Immature natural killer cell (primary cell): Measurements from ENCODE around the gene PIK3CA. TPM values are rescaled to one million over a fixed set of nuclear protein-coding genes. Genes with fewer than 3 reads are reported as not detected.
"Not testable (repeated sequence)": the region's sequence is repeated elsewhere in the genome, so short reads cannot be mapped to it uniquely, and the experiment has no call there.

Experiments used
- DNase-seq, 3 donors: peaks; one replicate each; pipeline ENCODE4 v3.0.0; 2022; ENCODE audit warnings: mixed read lengths in 1 of 3
- H3K27ac Mint-ChIP-seq, 6 donors: one replicate each; pipeline ENCODE4 v1.8.0; 2020; ENCODE audit warnings: mixed read lengths in 6 of 6, mild to moderate bottlenecking in 5 of 6, inconsistent platforms in 4 of 6, moderate library complexity in 3 of 6
- H3K27me3 Mint-ChIP-seq, 3 donors: one replicate each; pipeline ENCODE4 v1.8.0; 2020 to 2021; ENCODE audit warnings: low read depth in 3 of 3, mild to moderate bottlenecking in 3 of 3, mixed read lengths in 3 of 3, moderate library complexity in 3 of 3, inconsistent platforms in 1 of 3
- H3K36me3 Mint-ChIP-seq, 3 donors: one replicate each; pipeline ENCODE4 v1.8.0; 2020; ENCODE audit warnings: mixed read lengths in 3 of 3, inconsistent platforms in 2 of 3, mild to moderate bottlenecking in 2 of 3
- H3K4me1 Mint-ChIP-seq, 2 donors: one replicate each; pipeline ENCODE4 v1.8.0; 2020; ENCODE audit warnings: inconsistent platforms in 2 of 2, mild to moderate bottlenecking in 2 of 2, mixed read lengths in 2 of 2, moderate library complexity in 1 of 2
- H3K4me3 Mint-ChIP-seq, 5 donors: one replicate each; pipeline ENCODE4 v1.8.0; 2020; ENCODE audit warnings: mild to moderate bottlenecking in 5 of 5, mixed read lengths in 5 of 5, inconsistent platforms in 3 of 5, moderate library complexity in 3 of 5
- H3K9me3 Mint-ChIP-seq, 6 donors: one replicate each; pipeline ENCODE4 v1.8.0; 2020; ENCODE audit warnings: mild to moderate bottlenecking in 6 of 6, mixed read lengths in 6 of 6, inconsistent platforms in 4 of 6, moderate library complexity in 3 of 6
- polyA plus RNA-seq, 3 donors: library from polyadenylated mRNA; unstranded; fragments of 300-500 nt; fragmentation: Illumina TruSeq; gene quantifications; one replicate each; pipeline ENCODE4 v1.2.3, GENCODE V29; 2021

The PIK3CA gene
- polyA plus RNA-seq, 3 donors from 2014 or later: 10.4 to 20.8 (median 17.2) TPM

DNA sequence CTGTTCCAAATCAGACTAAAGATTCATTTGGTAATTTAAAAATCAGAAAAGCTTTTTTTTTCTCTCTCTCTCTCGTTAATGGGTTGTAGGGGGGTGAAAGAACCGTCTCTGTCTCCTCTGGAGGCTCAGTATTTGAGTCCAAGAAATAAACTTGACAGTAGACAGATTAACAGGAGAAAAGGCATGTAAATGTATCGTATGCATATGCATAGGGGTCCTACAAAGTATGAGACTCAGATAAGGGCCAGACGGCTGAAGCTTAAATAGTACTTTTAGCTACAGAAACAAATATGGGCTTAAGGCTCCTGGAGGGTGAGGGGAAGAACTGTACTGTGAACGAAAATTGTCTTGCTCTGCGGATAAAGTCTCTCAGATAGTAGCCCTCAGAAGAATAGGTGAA is 42.4 kb downstream of the PIK3CA start:
- Mint-ChIP-seq H3K4me3 (no peak overlapping the region), H3K36me3 (no peaks in the 10 kb centered on the region), H3K9me3 (no peaks in the 10 kb centered on the region), H3K27me3 (peaks cover 0 to 2% (median 0%) of the 10 kb centered on the region in 3 donors), H3K27ac (peak overlapping the region in 2 of 6 donors; percentile 44 to 47), H3K4me1 (peaks cover 36 to 62% of the 10 kb centered on the region in 2 donors)
- no peak for DNase-seq

DNA sequence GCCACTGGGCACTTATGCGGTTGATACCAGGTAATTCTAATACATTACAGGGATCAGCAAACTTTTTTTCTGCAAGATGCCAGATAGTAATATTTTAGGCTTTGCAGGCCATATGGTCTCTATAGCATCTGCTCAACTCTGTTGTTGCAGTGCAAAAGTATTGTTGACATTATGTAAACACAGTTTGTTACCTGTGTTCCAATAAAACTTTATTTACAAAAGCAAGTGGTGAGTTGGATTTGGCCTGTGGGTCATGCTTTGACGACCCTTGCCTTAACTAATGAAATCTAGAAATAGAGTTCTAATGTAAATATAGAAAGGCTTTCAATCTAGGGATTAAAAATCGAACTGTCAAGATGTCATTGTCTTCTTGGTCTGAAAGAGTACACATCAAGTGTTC is 44.4 kb downstream of the PIK3CA start:
- Mint-ChIP-seq H3K27me3 (peaks cover 0 to 5% (median 0%) of the 10 kb centered on the region in 3 donors), H3K9me3 (no peaks in the 10 kb centered on the region), H3K4me1 (peaks cover 50 to 79% of the 10 kb centered on the region in 2 donors), H3K36me3 (no peaks in the 10 kb centered on the region), H3K27ac (peak overlapping the region in 1 of 6 donors; percentile 18), H3K4me3 (no peak overlapping the region)
- DNase-seq: no peak

DNA sequence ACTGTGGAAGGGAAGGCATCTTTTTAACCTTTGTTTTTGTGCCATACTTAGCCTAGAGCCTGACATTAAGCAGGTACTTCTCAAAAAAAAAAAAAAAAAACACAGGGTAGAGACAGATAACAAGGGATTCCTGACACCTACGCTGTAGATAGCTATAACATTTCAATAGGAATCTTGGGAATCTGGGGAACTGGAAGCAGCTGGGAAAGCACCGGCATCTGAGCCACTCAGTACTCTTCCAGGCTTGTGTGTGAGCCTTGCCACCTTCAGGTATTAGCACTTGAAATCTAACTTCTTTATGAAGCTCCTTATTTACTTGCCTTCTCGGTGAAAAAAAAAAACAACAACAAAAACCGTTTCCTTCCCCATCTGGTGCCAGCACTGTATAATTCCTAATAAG is 46.8 kb downstream of the PIK3CA start:
- Mint-ChIP-seq H3K4me1 (peaks cover 45 to 71% of the 10 kb centered on the region in 2 donors), H3K27me3 (peaks cover 0 to 3% (median 0%) of the 10 kb centered on the region in 3 donors), H3K4me3 (no peak overlapping the region), H3K36me3 (no peaks in the 10 kb centered on the region), H3K27ac (peak overlapping the region in 4 of 6 donors; percentile 2 to 60 (median 32)), H3K9me3 (no peaks in the 10 kb centered on the region)
- no peak for DNase-seq

DNA sequence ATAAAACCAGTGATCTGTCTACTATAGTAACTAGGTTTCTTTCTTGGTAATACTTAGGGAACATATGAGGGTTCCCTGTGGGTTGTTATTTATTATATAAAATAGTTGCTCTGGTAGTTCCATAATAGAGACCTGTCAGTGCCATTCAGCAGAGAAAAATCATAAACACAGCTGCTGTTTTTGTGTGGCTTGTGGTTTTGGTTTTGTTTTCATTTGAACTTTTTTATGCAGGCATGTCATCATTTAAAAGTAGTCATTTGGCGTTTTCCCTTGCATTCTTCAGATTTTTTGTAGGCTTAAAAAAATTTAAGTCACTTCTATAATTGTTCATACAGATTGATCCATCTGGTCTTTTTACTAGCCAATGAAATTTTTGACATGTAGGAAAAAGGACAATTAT is 47.9 kb downstream of the PIK3CA start:
- peak; percentile 17 to 39 (median 25) for DNase-seq
- peaks cover 37 to 65% of the 10 kb centered on the region in 2 donors for H3K4me1 Mint-ChIP-seq
- H3K4me3 Mint-ChIP-seq: peak overlapping the region in 3 of 5 donors; percentile 43 to 50 (median 47)
- H3K9me3 Mint-ChIP-seq: no peaks in the 10 kb centered on the region
- H3K27me3 Mint-ChIP-seq: peaks cover 0 to 3% (median 0%) of the 10 kb centered on the region in 3 donors
- H3K36me3 Mint-ChIP-seq: peaks cover 0 to 6% (median 5%) of the 10 kb centered on the region in 3 donors
- H3K27ac Mint-ChIP-seq: peak overlapping the region in 4 of 6 donors; percentile 32 to 70 (median 65)

DNA sequence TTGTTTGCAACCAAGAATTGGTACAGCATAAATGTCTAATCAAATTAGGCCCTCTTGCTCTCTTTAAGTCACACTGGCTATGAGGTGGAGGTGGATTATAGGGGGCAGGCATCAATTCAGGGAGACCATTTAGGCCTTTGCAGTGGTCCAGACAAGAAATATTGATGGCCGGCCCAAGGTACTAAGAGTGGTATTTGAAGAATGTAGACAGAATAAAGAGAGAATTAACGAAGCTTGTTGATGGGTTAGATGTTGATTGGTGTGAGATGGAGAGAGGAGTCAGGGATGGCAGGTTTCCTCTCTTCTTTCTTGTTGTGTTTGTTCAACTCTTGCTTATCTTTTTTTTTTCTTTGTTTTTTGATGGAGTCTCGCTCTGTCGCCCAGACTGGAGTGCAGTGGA is 48.5 kb downstream of the PIK3CA start:
- Mint-ChIP-seq H3K4me1 (peaks cover 36 to 64% of the 10 kb centered on the region in 2 donors), H3K9me3 (no peaks in the 10 kb centered on the region), H3K4me3 (peak overlapping the region in 1 of 5 donors; percentile 5), H3K27ac (peak overlapping the region in 5 of 6 donors; percentile 25 to 60 (median 40)), H3K36me3 (peaks cover 0 to 9% (median 5%) of the 10 kb centered on the region in 3 donors), H3K27me3 (peaks cover 0 to 3% (median 0%) of the 10 kb centered on the region in 3 donors)
- no peak for DNase-seq

DNA sequence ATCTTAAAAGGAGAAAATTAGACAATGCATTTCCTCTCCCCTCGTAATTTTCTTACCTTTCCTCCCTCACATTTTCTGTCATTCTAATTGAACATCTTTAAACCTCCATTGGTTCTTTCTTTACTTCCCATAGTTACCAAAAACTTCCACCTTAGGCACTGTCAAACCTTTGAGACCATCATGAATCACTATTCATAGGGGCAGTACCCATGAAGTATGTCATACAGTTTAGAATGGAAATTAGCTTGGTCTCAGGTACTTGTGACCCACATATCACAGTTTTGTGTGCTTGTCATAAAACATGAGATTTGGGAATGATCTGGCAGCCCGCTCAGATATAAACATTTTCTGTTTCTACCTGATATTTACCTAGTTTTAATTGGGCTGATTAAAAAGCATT is 52.6 kb downstream of the PIK3CA start:
- Mint-ChIP-seq H3K9me3 (no peaks in the 10 kb centered on the region), H3K27ac (peak overlapping the region in 1 of 6 donors; percentile 0), H3K4me3 (no peak overlapping the region), H3K36me3 (peaks cover 10 to 16% (median 13%) of the 10 kb centered on the region in 3 donors), H3K4me1 (peaks cover 17 to 26% of the 10 kb centered on the region in 2 donors), H3K27me3 (peaks cover 0 to 3% (median 0%) of the 10 kb centered on the region in 3 donors)
- DNase-seq: no peak

DNA sequence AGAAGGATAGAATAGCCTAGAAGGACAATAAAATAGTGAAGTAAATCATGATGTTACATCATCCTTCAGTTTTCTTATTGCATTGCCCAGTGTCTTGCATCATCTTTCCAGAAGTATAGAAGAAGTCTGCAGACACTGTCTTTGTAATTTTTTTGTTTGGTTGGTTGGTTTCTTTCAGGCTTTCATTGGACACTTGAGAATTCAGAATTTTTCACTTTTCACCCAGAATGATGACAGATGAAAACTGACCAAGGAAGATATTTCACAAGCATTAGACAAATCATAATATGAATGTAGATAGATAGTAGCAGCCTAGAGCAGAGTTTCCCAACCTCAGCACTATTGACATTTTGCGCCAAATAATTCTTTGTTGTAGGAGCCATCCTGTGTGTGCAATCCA is 67.4 kb downstream of the PIK3CA start:
- not testable (repeated sequence) for H3K4me3 Mint-ChIP-seq, H3K27me3 Mint-ChIP-seq, DNase-seq, H3K4me1 Mint-ChIP-seq, H3K9me3 Mint-ChIP-seq
- Mint-ChIP-seq H3K27ac (peak overlapping the region in 1 of 6 donors; percentile 28), H3K36me3 (peaks cover 0 to 19% (median 0%) of the 10 kb centered on the region in 3 donors)

DNA sequence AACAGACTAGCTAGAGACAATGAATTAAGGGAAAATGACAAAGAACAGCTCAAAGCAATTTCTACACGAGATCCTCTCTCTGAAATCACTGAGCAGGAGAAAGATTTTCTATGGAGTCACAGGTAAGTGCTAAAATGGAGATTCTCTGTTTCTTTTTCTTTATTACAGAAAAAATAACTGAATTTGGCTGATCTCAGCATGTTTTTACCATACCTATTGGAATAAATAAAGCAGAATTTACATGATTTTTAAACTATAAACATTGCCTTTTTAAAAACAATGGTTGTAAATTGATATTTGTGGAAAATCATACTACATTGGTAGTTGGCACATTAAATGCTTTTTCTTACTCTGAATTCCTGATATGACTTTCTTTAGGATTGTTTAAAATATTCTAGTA is 70.1 kb downstream of the PIK3CA start:
- DNase-seq, H3K4me3 Mint-ChIP-seq, H3K4me1 Mint-ChIP-seq, H3K27ac Mint-ChIP-seq, H3K27me3 Mint-ChIP-seq, H3K9me3 Mint-ChIP-seq: not testable (repeated sequence)
- H3K36me3 Mint-ChIP-seq: peaks cover 0 to 27% (median 4%) of the 10 kb centered on the region in 3 donors

DNA sequence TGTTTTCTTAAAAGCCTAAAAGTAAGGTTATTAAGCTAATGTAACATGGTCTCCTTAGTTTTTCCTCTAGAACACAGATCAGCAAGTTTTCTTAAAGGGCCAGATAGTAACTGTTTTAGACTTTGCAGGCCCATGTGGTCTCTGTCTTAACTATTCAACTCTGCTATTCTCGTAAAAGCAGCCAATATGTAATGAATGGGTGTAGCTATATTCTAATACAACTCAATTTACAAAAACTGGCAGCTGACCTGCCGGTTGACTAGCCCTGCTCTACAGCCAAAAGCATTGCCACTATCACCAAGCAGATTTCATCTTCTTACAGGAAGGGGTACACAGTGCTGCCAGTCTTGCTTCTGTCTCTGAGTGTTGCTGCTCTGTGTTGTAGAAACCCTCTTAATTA is 75.4 kb downstream of the PIK3CA start:
- no peaks in the 10 kb centered on the region for H3K27me3 Mint-ChIP-seq
- no peaks in the 10 kb centered on the region for H3K9me3 Mint-ChIP-seq
- peaks cover 13 to 39% (median 18%) of the 10 kb centered on the region in 3 donors for H3K36me3 Mint-ChIP-seq
- no peaks in the 10 kb centered on the region for H3K4me1 Mint-ChIP-seq
- H3K4me3 Mint-ChIP-seq: no peak overlapping the region
- no peak for DNase-seq
- H3K27ac Mint-ChIP-seq: peak overlapping the region in 1 of 6 donors; percentile 51

DNA sequence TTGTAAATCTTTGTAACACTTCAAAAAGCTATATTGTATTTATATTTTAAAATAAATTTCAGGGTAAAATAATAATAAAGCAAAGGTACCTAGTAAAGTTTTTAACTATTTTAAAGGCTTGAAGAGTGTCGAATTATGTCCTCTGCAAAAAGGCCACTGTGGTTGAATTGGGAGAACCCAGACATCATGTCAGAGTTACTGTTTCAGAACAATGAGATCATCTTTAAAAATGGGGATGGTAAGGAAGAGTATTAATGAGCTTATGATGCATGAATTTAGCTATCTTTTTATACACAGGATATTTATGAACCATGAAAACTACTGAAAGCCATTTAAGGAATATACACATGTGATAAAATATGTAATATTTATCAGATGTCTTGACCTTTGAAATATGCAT is 76.4 kb downstream of the PIK3CA start:
- Mint-ChIP-seq H3K27me3 (no peaks in the 10 kb centered on the region), H3K4me1 (no peaks in the 10 kb centered on the region), H3K4me3 (no peak overlapping the region), H3K27ac (no peak overlapping the region), H3K9me3 (no peaks in the 10 kb centered on the region), H3K36me3 (peaks cover 13 to 33% (median 18%) of the 10 kb centered on the region in 3 donors)
- DNase-seq: no peak

DNA sequence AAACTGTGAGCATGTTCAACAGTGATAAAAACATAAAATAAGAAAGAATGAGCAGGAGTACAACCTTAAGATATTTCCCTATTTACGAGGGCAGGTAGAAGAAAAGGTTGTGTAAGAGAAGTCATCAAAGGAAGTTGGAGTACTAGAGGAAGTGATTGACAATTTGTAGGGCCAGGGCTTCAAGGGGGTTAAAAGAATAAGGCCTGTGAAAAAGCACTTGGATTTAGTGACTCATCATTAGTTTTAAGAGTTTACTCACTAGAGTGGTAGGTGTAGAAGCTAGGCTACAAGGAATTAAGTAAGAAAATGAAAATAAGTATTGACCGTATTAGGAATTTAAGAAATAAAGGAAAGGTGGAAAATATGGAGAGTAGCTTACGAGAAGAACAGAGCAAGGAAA is 79.2 kb downstream of the PIK3CA start:
- DNase-seq: no peak

DNA sequence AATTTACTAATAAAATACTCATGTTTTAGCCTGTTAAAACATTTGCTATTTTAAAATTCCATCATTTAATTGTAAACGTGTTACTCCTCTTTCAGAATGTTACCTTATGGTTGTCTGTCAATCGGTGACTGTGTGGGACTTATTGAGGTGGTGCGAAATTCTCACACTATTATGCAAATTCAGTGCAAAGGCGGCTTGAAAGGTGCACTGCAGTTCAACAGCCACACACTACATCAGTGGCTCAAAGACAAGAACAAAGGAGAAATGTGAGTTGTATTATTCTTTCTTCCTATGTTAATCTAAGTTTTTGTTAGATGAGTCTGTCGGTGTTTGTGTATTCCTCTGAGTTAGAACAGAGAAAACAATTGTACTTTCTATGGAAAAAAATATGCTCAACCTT is 81.0 kb downstream of the PIK3CA start:
- Mint-ChIP-seq H3K36me3 (peaks cover 26 to 44% (median 34%) of the 10 kb centered on the region in 3 donors), H3K4me3 (no peak overlapping the region)

More for the DNA sequence above, 79.2 kb downstream of the PIK3CA start:
- peak overlapping the region in 3 of 6 donors; percentile 6 to 47 (median 9) for H3K27ac Mint-ChIP-seq
- no peaks in the 10 kb centered on the region for H3K9me3 Mint-ChIP-seq
- H3K36me3 Mint-ChIP-seq: peaks cover 26 to 49% (median 34%) of the 10 kb centered on the region in 3 donors
- peaks cover 0 to 2% (median 0%) of the 10 kb centered on the region in 3 donors for H3K27me3 Mint-ChIP-seq
- H3K4me1 Mint-ChIP-seq: no peaks in the 10 kb centered on the region
- H3K4me3 Mint-ChIP-seq: no peak overlapping the region

DNA sequence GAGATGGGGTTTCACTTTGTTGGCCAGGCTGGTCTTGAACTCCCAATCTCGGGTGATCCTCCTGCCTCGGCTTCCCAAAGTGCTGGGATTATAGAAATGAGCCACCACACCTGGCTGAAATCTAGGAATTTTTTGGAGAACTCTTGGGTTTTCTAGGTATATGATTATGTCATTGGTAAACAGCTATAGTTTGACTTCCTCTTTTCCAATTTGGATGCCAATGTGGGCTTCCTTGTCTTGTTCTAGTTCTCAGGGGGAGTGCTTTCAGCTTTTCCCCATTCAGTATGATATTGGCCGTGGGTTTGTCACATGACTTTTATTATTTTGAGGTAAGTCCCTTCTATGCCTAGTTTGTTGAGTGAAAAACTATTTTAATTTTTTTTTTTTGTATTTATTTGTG is 84.9 kb downstream of the PIK3CA start:
- H3K9me3 Mint-ChIP-seq: no peaks in the 10 kb centered on the region
- no peak overlapping the region for H3K4me3 Mint-ChIP-seq
- peaks cover 0 to 5% of the 10 kb centered on the region in 2 donors for H3K4me1 Mint-ChIP-seq
- DNase-seq: no peak
- H3K27ac Mint-ChIP-seq: no peak overlapping the region
- H3K27me3 Mint-ChIP-seq: peaks cover 0 to 2% (median 0%) of the 10 kb centered on the region in 3 donors
- peaks cover 24 to 46% (median 26%) of the 10 kb centered on the region in 3 donors for H3K36me3 Mint-ChIP-seq

More for the DNA sequence above, 81.0 kb downstream of the PIK3CA start:
- DNase-seq: no peak
- Mint-ChIP-seq H3K9me3 (no peaks in the 10 kb centered on the region), H3K27ac (no peak overlapping the region), H3K4me1 (no peaks in the 10 kb centered on the region), H3K27me3 (peaks cover 0 to 2% (median 0%) of the 10 kb centered on the region in 3 donors)

DNA sequence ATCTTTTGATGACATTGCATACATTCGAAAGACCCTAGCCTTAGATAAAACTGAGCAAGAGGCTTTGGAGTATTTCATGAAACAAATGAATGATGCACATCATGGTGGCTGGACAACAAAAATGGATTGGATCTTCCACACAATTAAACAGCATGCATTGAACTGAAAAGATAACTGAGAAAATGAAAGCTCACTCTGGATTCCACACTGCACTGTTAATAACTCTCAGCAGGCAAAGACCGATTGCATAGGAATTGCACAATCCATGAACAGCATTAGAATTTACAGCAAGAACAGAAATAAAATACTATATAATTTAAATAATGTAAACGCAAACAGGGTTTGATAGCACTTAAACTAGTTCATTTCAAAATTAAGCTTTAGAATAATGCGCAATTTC is 86.0 kb downstream of the PIK3CA start:
- DNase-seq: no peak
- peaks cover 0 to 2% (median 0%) of the 10 kb centered on the region in 3 donors for H3K27me3 Mint-ChIP-seq
- H3K9me3 Mint-ChIP-seq: no peaks in the 10 kb centered on the region
- H3K4me3 Mint-ChIP-seq: no peak overlapping the region
- no peak overlapping the region for H3K27ac Mint-ChIP-seq
- H3K36me3 Mint-ChIP-seq: peaks cover 20 to 43% (median 26%) of the 10 kb centered on the region in 3 donors
- peaks cover 0 to 5% of the 10 kb centered on the region in 2 donors for H3K4me1 Mint-ChIP-seq
